Colonic mucosa (tissue), 4 donors: ENCODE data around the gene KCNK6. TPM values are rescaled to one million over a fixed set of nuclear protein-coding genes. Genes with fewer than 3 reads are reported as not detected.
"Not testable (repeated sequence)": the region's sequence is repeated elsewhere in the genome, so short reads cannot be mapped to it uniquely, and the experiment has no call there.

Experiments
- DNase-seq: peaks from one replicate; pipeline ENCODE4 v3.0.0-alpha.2; 2020
- H3K27ac ChIP-seq: fragments of 200-600 bp; one replicate; pipeline ENCODE4 v1.8.0; 2021
- H3K27me3 ChIP-seq: fragments of 200-600 bp; one replicate; pipeline ENCODE4 v1.8.0; 2021
- H3K36me3 ChIP-seq: fragments of 200-600 bp; one replicate; pipeline ENCODE4 v1.8.0; 2021
- H3K4me1 ChIP-seq: fragments of 200-600 bp; one replicate; pipeline ENCODE4 v1.8.0; 2021; ENCODE audit warnings: mild to moderate bottlenecking
- H3K4me3 ChIP-seq: fragments of 200-600 bp; one replicate; pipeline ENCODE4 v1.8.0; 2021
- H3K9ac ChIP-seq, 2 donors: one replicate each; pipeline ENCODE4 v1.7.0; 2013; ENCODE audit warnings: control low read depth in 2 of 2, low read depth in 2 of 2, low read length in 2 of 2
- H3K9me3 ChIP-seq: fragments of 200-600 bp; one replicate; pipeline ENCODE4 v1.8.0; 2021
- CTCF ChIP-seq: fragments of 200-600 bp; IDR thresholded peaks from one replicate; pipeline ENCODE4 v1.8.0; 2022; ENCODE audit warnings: antibody characterized with exemption, mild to moderate bottlenecking
- intact Hi-C: fragments of 100-400 bp; cut with DNase I; formaldehyde crosslinking; loops from one replicate; pipeline ENCODE4 v1.14.1; 2022
- total RNA-seq, 2 donors: library from RNA; stranded (reverse); fragmentation: NEBNext Ultra II Directional in 1 of 2; extraction: Animal tissue kit (Norgen Biotek cat#: 25700) in 1 of 2; gene quantifications; one replicate each; pipeline ENCODE4 v1.2.1, GENCODE V29; 2021
- donor health status: healthy.
- donor health status: DM: no; HTN: no; CAD: no.
- donor health status: DM: no; HTN: no; CAD: no.

KCNK6 gene
- total RNA-seq, 2 donors from 2014 or later: 19.8 to 23.4 TPM

- Histone ChIP-seq H3K4me3 (no peak overlapping the region), H3K36me3 (no peaks in the 10 kb centered on the region), H3K4me1 (peaks cover 2% of the 10 kb centered on the region), H3K9ac (no peak overlapping the region), H3K27ac (no peak overlapping the region), H3K27me3 (peaks cover 4% of the 10 kb centered on the region), H3K9me3 (no peaks in the 10 kb centered on the region)
- DNase-seq: no peak
- no peak for TF ChIP-seq CTCF
- intact Hi-C loops: no loop called here
These were observed 40.7 kb downstream of the KCNK6 start for GRCh38 chr19:38360351-38360750.

- H3K9ac ChIP-seq: peak overlapping the region; percentile 34 to 47
- no peak for TF ChIP-seq CTCF
- H3K27me3 ChIP-seq: peaks cover 4% of the 10 kb centered on the region
- no peak for DNase-seq
- no peaks in the 10 kb centered on the region for H3K36me3 ChIP-seq
- H3K9me3 ChIP-seq: no peaks in the 10 kb centered on the region
- peaks cover 2% of the 10 kb centered on the region for H3K4me1 ChIP-seq
- H3K27ac ChIP-seq: no peak overlapping the region
- H3K4me3 ChIP-seq: peak overlapping the region; percentile 62
- intact Hi-C loops: no loop called here
These were observed 41.4 kb downstream of the KCNK6 start for GRCh38 chr19:38360839-38361631.

- peak overlapping the region; percentile 34 to 47 for H3K9ac ChIP-seq
- intact Hi-C loops: no loop called here
- peak; percentile 84 for DNase-seq
- peak overlapping the region; percentile 60 for H3K27ac ChIP-seq
- peaks cover 4% of the 10 kb centered on the region for H3K27me3 ChIP-seq
- H3K4me1 ChIP-seq: peaks cover 2% of the 10 kb centered on the region
- H3K36me3 ChIP-seq: no peaks in the 10 kb centered on the region
- no peak for TF ChIP-seq CTCF
- H3K9me3 ChIP-seq: no peaks in the 10 kb centered on the region
- H3K4me3 ChIP-seq: peak overlapping the region; percentile 62
These were observed 42.0 kb downstream of the KCNK6 start for GRCh38 chr19:38361633-38362075.

- Histone ChIP-seq H3K9me3 (no peaks in the 10 kb centered on the region), H3K36me3 (no peaks in the 10 kb centered on the region), H3K4me1 (peaks cover 2% of the 10 kb centered on the region), H3K9ac (peak overlapping the region in 1 of 2 donors; percentile 34), H3K27me3 (peaks cover 4% of the 10 kb centered on the region), H3K27ac (peak overlapping the region; percentile 60), H3K4me3 (peak overlapping the region; percentile 62)
- no peak for TF ChIP-seq CTCF
- DNase-seq: peak; percentile 95
- intact Hi-C loops: no loop called here
These were observed 42.7 kb downstream of the KCNK6 start for GRCh38 chr19:38362076-38362945.

DNA sequence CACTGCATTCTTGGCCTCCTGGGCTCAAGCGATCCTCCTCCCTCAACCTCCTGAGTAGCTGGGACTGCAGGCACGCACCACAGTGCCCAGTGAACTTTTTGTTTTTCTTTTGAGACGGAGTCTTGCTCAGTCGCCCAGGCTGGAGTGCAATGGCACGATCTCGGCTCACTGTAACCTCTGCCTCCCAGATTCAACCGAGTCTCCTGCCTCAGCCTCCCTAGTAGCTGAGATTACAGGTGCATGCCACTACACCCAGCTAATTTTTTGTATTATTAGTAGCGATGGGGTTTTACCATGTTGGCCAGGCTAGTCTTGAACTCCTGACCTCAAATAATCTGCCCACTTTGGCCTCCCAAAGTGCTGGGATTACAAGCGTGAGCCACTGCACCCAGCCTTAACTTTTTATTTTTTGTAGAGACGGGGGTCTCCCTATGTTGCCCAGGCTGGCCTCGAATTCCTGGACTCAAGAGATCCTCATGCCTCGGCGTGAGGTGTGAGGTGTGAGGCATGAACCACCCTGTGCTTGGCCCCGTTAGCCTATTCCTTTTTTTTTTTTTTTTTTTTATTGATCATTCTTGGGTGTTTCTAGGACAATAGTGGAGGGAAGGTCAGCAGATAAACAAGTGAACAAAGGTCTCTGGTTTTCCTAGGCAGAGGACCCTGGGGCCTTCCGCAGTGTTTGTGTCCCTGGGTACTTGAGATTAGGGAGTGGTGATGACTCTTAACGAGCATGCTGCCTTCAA is 43.5 kb downstream of the KCNK6 start:
- H3K27me3 ChIP-seq, H3K4me1 ChIP-seq, H3K36me3 ChIP-seq, intact Hi-C loops, H3K27ac ChIP-seq, H3K9ac ChIP-seq, DNase-seq, H3K9me3 ChIP-seq: not testable (repeated sequence)
- H3K4me3 ChIP-seq: peak overlapping the region; percentile 62
